GM18498 (cell line): Measurements from ENCODE around the gene TNIK.
A peak's percentile ranks its signal among the peaks of the same experiment; 100 is the strongest.
"Not testable (repeated sequence)": the region's sequence is repeated elsewhere in the genome, so short reads cannot be mapped to it uniquely, and the experiment has no call there.

ENCODE experiments used
- ATAC-seq: cut with Tn5 transposase; IDR thresholded peaks from one replicate; pipeline ENCODE4 v1.9.1; 2021; ENCODE audit warnings: mild to moderate bottlenecking, moderate library complexity; ENCODE audit not compliant: unreplicated experiment

TNIK gene

GRCh38 chr3:171287761-171288160 is 172.4 kb downstream of the TNIK start:
- ATAC-seq, result not testable (repeated sequence)

- ATAC-seq, result peak; percentile 49
Measured at GRCh38 chr3:171286580-171287249, 173.5 kb downstream of the TNIK start.

GRCh38 chr3:171285287-171285686 is 174.9 kb downstream of the TNIK start:
- peak; percentile 49 for ATAC-seq

- ATAC-seq, result peak; percentile 44
Measured at GRCh38 chr3:171284308-171285075, 175.7 kb downstream of the TNIK start.

- ATAC-seq, result no peak
Measured at GRCh38 chr3:171283848-171284222, 176.4 kb downstream of the TNIK start.

DNA sequence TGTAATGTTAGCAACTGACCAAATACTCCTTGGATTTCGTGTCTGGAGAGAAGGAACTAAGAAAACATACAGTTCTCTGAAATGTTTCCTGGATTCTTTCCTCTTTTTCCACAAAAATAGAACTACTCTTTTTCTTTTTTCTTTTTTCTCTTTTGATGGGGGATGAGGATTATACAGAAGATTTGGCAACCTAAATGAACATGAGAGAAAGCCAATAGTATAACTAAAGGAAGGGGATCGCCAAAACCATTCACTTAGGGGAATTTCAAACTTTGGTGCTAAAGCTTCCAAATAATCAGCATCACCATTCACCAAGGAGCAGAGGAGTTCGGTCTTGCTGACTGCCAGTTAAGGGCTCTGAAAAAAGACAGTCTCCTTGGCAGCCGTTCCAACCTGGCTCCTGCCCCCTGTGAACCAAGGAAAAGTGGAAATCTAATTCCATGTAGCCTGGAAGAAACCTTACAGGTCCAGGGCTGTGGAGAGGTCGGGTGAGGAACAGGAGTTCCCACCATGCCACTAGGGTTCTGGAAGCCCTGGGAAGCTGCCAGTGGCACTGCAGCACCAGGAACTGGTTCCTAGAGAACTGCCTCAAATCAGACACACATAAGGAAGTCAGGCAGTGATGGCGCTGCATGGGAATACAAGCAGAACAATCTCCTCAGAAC is 176.9 kb downstream of the TNIK start:
- no peak for ATAC-seq

GRCh38 chr3:171282041-171282440 is 178.2 kb downstream of the TNIK start:
- ATAC-seq, result no peak

GRCh38 chr3:171281256-171281992 is 178.8 kb downstream of the TNIK start:
- ATAC-seq, result no peak

GRCh38 chr3:171279972-171280371 is 180.2 kb downstream of the TNIK start:
- ATAC-seq, result no peak

GRCh38 chr3:171278299-171278590 is 182.0 kb downstream of the TNIK start:
- no peak for ATAC-seq

DNA sequence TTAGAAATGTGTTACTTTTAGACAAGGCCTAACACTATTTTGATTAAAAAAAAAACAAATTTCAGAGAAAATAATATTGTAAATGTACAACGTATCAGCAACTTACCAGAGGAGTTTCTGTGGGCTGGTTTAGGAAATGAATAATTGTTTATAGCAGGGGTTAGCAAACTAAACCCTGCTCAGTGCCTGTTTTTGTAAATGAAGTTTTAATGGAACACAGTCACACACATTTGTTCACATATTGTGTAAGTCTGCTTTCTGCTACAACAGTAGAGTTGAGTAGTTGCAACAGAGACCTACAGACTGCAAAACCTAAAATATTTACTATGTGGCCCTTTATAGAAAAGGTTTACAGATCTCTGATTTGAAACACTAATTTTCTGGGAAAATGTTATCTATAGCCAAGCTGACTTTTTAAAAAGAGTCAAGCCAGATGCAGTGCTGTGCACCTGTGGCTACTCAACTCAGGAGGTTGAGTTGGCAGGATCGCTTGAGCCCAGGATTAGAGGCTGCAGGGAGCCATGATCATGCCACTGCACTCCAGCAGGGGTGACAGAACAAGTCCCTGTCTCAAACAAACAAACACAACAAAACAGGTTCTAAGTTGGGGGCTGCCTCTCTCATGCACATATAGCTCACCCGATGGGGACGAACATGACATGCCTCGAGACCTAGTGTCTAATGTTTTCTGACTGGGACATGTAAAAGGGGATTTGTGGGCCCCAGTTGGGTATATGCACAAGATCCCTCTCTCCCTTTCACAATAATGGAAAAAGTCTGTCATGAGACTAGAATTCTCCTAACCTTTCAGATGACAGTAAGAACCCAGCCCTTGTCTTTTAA is 182.5 kb downstream of the TNIK start:
- ATAC-seq, result no peak

- ATAC-seq, result no peak
Measured at GRCh38 chr3:171276923-171277322, 183.3 kb downstream of the TNIK start.

DNA sequence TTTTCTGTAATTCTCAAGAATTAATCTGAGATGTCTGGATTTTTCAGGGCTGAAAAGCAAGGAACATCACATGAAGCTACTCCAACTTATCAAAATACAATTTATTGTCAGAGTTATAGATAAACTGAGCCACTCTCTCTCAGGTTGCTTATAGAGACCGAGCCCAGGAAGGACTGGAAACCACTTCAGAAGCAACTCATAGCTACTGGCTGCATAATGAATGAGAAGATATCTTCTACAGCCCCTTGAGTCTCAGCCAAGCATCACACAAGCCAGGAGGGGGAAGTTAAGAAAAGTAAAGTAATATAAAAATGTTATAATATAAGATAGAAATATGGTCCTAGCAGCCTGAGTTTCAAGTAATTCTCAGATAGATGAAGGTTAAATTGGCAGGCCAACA is 186.0 kb downstream of the TNIK start:
- ATAC-seq, result no peak

DNA sequence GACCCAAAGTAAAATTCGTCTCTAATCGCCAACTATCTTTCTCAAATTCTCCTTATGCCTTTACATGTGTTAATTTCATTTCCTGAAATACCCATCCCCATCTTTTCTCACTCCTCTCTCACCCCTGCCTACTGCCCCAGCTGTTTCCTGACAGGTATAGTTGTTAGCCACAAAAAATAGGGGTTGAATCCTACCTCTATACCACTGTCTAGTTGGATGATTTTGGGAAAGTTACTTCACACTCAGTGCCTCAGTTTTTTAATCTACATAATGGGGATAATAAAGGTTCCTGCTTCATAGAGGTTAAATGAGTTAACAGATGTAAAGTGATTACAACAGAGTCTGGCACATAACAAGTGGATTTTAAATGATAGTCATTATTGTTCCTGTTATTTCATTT is 189.7 kb downstream of the TNIK start:
- no peak for ATAC-seq

DNA sequence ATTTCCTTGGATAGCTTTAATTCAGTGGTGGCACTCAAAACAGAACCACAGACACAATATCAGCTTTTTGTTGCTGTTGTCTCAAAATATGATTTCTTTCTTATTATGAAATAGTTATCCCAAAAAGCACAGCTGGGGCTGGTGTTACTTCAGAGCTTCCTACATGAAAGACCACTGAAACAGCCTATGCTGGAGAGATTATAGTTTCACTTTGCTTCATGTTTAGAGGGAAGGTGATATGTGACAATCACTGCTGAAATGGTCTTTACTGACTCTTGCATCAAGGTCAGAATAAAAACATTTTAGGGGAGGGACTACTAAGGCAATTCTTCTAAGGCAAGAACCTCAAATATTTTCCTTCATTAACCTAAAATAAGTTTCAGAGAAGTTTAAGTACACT is 190.7 kb downstream of the TNIK start:
- ATAC-seq, result no peak

- ATAC-seq, result no peak
Measured at GRCh38 chr3:171268677-171269076, 191.5 kb downstream of the TNIK start.

- no peak for ATAC-seq
Measured at GRCh38 chr3:171267104-171267503, 193.1 kb downstream of the TNIK start.

- ATAC-seq, result no peak
Measured at GRCh38 chr3:171266740-171267073, 193.5 kb downstream of the TNIK start.

GRCh38 chr3:171266034-171266739 is 194.0 kb downstream of the TNIK start:
- ATAC-seq, result no peak

DNA sequence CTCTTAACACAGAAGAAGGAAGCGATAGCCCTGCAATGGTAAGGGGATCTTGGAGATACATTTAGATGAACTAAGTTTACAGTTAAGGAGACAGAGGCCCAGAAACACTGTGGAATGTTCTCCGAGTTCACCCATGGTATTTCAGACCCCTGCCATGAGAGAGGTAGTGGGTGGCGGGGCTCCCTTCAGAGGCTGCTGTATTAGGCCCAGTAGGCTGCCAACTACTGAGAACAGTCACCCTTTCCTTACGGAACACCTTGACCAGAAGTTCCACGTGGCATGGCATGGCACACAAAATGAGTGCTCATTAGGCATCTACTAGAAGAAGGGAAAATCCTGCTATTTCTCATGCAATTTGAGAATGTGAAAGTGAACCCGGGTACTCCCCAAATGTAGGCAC is 195.4 kb downstream of the TNIK start:
- ATAC-seq, result no peak
